ENCODE measurements around the gene NAPA.

The NAPA gene

DNA sequence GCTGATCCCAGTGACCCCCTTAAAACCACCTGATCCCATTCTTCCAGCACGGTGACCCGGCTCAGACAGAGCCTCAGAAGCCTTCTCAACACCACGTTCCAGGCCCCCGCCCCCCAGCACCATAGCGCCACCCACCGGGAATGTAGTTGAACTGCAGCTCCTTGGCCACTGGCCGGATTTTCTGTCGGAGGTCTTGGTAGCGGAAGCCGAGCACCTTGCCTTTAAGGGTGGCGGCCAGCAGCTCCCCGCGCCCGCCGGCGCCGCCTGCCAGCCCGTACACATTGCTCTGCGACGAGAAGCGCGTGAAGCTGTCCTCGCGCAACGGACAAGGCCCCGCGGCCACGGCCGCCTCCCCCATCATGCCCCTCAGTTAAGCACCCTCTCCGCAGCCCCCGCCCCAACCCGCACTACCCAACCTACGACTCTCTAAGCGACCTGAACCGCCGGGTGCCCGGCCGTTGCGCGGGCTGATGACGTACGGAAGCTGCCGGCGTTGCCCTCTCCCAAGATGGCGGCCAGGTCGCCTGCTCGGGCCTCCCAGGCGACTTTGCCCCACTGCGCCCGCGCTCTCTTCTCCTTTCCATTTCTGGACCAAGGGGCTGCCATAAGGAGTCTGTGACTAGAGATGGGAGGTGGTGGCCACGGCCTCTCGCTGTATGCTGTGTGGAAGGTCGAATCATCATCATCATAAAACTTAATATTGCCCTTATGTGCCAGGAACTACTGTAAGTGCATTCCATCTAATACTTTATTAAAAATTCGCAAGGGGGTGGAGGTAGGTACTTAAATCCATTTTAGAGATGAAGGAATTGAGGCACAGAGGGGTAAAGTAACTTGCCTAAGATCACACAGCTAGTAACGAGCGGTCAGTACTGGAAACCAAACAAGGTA lies 30.8 kb downstream of the NAPA start, which contains the start of gene KPTN:
KPTN (minus strand) TSS at position 420 of the 891 bp plus-strand sequence; CDS start at position 361, 59 bp downstream.
- peak; percentile 75 to 91 for DNase-seq

DNA sequence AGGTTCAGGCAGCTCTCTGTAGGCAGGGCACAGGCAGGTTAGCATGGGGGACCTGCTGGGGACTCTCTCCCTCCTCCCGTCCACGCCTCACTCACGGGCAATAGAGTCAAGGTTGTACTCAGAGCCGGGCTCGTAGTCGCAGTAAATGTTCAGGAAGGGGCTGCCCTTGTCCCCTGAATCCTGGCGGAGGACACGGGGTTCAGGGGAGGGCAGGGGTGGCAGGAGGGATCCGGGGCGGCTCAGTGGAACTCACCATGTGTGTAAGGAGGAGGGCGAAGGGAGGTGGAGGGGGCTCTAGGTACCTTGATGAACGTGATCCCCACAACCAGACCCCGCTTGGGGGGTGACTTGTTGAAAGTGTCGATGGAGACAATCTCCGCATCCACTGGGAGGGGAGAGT lies 31.7 kb downstream of the NAPA start:
- DNase-seq, result no peak

DNA sequence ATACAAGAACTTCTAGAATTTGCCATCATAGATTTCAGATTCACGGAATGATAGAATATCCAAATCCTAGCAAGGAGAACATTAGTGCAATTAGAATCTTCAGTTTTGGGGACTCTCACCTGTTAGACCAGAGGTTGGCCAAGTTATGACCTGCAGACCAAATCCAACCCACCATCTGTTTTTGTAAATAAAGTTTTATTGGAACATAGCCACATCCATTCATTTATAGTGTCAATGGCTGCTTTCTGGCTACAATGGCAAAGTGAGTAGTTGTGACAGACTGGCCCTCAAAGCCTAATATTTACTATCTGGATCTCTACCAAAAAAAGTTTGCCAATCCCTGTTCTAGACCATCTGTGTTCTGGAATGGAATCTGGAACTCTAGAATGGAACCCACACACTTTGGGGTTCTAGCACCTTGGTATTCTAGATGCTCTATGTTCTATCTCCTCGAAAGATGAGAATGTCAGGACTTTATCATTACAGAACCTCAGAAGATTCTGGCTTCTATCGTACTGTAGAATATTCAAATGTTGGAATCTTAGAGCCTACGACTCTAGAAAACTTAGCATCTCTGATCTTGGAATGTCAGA lies 33.3 kb downstream of the NAPA start:
- DNase-seq, result no peak

DNA sequence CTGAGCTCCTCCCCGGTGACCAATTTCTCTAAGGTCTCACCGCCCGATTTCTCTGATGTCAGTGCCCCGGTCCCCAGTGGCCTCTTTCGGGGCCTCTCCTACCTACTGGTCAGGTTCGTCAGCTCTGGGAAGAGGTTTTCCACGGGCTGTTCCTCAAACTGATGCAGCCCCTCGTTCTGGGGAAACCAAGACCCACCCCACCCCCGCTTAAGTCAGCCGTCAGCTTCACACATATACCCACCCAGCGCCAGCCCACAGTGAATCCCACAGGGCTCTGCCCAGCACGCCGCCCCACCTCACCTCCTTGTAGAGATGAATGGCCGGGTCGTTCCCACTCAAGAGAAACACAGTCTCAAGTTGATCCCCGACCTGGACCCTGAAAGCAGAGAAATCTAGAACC lies 34.2 kb downstream of the NAPA start:
- DNase-seq, result no peak

DNA sequence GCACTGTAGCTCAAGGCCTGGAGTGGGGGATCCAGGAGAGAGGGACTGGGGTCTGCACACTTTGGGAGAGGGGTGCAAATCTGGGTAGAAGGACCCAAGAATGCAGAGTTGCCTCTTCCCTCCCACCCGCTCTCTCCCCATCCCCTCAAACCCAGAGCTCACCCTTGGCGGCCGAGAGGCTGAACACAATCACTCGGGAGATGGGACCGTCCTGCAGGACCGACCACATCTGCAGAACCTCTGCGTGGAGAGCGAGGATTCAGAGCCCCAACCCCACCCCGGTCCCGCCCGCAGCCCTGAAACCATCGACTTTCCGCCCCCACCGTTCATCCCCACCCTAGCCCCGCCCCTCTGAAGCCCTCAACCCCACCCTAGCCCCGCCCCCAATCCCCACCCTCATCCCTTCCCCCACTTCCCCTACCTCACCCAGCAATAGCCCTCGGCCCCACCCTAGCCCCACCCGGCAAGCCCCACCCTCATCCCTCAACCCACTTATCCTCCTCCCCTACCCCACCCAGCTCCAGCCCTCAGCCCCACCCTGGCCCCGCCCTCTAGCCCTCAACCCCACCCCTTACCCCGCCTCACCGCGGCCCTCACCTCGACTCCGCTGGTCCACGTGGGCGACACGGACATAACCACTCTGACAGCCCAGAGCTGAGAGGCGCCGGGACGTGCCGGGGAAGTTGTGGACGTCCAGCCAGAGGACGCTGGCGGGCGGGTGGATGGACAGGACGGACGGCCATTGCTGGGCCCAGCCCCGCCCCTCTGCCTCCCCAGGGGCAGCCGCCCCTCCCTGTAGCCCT lies 35.0 kb downstream of the NAPA start:
- DNase-seq, result no peak

DNA sequence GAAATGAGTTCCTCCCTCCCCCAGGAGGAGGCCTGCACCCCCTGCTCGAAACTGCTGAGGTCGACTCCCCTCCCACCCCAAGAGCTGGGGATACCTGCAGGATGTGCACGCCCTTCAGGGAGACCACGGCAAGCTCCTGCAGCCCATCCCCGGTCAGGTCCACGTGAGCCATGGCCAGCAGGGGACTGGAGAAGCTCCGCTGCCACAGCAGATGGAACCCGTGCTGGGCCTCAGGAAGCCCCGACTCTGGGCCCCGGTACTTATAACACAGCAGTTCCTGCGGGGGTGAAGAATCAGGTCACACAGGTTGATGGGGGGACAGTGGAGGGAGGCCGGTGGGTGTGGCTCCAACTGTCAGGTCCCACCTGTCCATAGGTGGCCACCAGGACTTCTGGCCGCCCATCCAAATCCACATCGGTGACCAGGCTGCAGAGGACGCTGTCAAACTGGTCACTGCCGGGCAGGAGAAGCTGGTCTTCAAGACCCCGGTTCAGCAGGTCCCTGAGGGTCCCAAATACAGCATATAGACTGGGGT lies 38.4 kb downstream of the NAPA start:
- no peak for DNase-seq

DNA sequence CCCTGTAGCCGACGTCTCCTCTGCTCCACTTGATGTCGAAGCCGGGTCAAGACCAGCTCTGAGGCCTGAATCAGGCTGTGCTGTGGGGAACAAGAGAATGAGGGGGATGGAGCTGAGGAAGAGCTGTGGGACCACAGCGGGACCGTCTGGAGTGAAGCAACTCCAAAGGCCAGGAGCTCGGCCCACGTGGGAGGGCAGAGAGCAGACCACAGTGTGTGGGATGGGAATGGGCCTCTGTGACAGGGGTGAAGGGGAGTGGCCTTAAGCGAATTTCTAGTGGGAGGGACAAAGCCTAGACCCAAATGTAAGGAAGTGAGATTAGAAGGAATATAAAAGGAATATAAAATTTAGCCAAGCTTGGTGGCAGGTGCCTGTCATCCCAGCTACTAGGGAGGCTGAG lies 39.4 kb downstream of the NAPA start:
- no peak for DNase-seq

DNA sequence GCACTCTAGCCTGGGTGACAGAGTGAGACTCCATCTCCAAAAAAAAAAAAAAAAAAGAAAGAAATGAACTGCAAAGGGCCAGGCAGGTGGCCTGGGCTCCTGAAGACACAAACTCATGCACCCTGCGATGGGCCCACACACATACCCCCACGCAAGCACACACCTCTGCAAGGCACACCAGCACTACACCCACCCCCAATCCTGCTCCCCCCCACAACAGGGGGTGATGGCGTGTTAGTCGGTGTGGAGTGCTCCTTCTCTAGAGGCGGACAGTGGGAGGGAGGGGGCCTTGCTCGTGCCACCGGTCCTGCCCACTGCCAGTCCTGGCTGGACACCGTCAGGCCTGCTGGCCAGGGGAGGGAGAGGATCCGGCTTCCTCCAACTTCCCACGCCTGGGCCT lies 41.5 kb downstream of the NAPA start:
- DNase-seq, result no peak

DNA sequence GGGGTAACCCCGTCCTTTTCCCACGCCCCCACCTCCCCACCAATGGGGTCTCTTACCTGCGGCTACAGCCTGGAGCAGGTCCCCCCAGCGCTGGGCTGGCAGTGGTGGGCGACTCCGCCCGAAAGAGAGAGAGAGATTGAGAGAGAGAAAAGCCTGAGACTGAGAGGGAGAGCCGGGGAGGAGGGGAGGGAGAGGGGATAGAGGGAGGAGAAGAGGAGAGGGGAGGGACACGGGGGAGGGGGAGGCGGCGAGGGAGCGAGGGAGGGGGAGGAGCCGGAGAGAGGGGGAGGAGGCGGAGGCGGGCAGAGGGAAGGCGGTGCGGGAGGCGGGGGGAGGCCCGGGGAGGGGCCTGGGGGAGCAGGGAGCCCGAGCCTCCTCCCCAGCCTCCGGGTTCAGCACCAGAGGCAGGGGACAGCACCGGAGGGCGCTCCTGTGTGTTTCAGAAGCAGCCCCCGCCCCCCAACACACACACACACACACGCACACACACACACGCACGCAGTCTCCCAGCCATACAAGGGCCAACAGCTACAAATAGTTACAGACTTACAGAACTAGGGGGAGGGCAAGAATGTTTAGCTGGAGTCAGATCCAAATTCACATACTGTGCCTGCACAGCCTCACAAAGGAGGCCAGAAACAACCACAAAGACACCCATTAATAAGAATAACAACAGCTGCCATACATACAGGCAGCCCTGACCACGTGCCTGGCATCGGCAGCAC lies 43.0 kb downstream of the NAPA start, which contains the start of gene SLC8A2:
SLC8A2 (minus strand) TSS at position 161 of the 725 bp plus-strand sequence. CDS start 5,490 bp downstream, outside the sequence.
- peak in 1 of 2 donors; percentile 54 for DNase-seq

DNA sequence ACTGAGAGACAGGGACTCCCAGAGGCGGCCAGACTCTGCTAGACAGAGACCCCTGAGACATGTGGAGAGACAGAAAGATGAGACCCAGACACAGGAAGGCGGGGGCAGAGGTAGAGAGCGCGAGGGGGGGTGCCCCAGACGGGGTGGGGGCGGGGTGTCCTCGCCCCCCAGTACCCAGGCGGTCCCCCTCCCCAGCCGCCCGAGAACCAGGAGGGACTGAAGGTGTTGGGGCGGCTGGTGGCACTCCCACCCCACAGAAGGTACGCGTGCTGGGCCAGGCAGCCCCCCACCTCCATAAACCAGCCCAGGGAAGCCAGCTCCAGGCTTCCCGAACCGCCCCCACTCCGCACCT lies 43.5 kb downstream of the NAPA start:
- no peak for DNase-seq

DNA sequence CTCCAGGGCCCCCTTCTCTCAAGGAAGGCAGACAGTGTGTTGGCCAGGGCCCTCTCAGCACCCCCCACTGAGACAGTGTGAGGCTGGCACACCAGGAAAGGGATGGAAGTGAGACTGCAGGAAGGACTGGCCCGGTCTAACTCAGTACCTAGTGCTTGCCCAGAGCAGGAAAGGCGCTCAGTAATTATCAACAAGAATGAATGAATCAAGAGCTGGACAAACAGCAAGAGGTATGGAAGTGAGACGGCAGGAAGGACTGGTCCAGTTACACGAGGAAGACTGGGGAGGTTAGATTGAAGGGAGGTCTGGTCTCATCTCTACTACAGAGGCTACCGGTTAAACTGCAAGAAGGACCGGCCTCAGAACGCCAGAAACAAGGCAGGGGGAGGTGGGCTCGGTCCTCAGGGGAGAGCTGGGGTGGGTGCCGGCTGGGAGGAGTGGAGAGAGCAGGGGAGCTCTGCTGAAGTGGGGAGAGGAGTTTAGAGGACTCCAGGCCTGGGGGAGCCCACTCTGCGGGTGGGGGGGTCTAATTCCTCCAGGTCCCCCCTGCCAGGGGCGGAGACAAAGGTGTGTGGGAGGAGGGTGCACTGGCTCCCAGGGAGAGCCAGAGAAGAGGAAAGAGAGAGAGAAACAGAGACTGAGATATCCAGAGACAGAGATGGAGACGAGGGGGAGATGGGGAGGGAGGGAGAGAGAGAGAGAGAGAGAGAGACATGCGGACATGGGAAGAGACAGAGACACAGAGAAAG lies 44.2 kb downstream of the NAPA start:
- no peak for DNase-seq

DNA sequence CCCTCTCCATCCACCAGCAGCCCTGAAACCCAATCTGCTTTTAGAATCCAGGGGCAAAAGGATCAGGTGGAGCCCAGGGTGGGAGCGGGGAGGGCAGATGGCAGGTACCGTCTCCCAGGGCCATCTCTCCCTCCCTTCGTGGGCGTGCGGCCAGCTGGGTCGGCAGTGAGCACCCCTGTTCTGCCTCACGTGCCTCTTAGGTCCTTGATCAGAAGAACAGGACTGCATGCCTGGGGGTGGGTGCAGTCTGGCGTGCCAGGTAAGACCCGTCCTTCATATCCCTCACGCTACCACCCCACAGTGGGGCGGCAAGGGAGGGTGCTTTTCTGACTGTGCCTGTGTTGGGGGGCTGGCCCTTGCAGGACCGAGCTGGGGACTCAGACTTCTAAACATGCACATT lies 45.1 kb downstream of the NAPA start:
- no peak for DNase-seq

DNA sequence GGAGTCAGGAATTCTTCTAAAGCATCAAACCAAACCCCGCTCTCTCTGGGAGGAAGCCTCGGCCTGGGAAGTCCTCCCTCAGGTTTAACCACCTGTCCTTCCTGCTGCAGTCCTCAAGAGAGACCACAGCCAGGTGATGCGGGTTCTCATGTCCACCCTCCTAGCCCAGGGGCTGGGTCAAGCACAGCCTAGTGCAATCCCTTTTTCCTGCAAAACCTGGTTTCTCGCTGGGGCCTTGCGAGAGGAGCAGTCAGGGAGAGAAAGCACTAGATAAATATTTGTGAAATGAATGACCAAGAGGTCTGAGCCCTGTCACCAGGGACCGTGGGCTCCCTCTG lies 45.5 kb downstream of the NAPA start:
- DNase-seq, result no peak

DNA sequence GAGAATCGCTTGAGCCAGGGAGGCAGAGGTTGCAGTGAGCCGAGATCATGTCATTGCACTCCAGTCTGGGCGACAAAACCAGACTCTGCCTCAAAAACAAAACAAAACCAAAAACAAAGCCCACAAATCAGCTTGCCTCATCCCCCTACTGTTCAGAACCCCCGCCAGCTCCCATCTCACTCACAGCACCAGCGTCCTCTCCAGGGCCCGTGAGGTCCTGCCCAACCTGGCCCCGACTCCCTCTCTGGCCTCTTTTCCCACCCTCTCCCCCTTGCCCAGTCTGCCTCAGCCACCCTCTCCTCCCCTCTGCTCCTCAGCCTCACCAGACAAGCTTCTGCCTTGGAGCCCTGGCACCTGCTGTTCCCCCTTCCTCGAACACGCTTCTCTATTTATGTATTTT lies 46.9 kb downstream of the NAPA start:
- no peak for DNase-seq

DNA sequence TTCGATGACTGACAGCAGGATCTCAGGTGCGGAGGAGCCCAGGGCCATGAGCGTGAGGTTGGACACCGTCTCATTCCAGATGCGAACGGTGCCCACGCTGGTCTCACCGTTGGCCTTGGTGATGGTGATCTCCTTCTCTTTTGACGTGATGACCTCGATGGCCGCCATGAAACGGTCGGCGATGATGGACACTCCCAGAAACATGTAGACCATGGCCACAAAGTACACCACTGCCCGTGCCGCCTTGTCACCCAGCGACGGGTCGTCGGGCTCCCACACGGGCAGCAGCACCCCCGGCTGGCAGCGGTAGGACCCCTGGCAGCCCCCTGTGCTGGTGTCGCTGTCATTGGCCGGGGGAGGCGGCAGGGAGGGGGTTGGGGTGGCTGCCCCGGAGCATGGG lies 48.9 kb downstream of the NAPA start:
- no peak for DNase-seq

DNA sequence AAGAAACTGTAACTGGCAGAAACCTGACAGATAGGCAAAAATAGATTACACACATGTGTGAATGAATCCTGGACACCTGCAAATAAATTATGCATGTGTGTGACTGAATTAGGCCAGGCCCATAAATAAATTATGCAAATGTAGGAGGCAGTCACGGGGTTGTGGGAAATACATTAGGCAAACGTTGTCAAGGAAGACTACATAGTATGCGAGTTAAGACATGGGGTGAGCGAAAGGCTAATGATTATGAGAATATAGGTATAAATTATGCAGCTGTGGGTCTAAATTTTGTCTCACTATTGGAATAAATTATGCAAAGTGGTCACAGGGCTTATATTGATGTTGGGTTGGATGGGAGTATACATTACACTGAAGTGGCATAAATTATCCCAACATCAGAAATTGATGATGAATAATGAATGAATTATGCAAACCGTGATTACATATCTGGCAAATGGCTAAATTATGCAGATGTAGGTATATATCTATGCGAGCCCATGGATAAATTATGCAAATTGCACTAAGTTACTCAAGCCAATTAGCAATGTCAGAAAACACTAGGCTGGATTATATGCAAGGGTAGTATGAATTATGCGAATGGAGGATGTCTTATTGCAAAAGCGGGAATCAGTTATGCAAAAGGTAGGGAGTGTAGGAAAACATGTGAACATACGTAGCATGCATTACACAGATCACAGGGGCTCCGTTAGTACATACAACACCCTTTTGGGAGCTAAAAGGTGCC lies 50.0 kb downstream of the NAPA start:
- DNase-seq, result no peak

DNA sequence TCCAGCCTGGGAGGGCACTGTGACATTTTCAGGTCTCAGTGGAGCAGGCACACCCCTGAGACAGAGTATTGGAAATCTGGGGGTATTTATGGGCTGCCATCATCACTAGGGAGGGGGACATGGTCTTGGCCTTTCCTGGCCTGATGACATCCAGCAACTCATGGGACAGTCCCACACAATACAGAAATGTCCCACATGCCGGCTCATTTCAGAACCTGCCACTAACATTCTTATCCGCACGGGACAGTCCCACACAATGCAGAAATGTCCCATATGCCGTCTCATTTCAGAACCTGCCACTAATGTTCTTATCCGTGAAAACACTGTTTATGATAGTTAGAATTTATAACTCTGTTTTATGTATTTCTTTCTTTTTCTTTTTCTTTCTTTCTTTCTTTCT lies 53.0 kb downstream of the NAPA start:
- DNase-seq, result no peak

DNA sequence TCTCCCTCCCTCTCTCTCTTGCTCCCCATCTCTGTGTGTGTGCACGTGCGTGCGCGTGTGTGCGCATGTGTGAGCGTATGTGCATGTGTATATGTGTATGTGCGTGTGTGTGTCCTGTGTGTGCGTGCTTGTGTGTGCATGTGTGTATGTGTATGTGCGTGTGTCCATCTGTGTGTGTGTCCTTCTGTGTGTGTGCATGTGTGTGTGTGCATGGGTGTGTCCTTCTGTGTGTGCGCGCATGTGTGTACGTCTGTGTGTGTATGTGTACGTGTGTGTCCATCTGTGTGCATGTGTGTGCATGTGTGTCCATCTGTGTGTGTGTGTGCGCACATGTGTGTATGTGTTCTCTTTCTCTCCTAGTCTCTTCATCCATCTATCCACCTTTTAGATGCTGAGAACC lies 55.4 kb downstream of the NAPA start:
- DNase-seq, result no peak

DNA sequence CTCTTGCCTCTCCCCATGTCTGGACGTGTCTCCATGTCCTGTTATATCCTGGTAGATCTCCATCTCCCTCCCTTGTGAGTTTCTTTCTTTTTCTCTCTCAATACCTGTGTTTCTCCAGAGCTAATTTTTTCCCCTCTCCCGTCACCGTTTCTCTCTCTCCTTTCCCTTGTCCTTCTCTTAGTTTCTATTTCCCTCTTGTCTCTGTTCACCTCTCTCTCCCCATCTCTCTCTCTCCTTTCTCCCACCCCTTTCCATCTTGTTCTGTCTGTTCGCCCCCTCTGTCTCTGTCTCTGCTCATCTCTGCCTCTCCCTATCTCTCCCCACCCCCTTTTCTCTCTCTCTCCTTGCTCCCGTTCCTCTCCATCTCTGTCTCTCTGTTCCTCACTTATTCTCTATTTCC lies 56.2 kb downstream of the NAPA start:
- no peak for DNase-seq

DNA sequence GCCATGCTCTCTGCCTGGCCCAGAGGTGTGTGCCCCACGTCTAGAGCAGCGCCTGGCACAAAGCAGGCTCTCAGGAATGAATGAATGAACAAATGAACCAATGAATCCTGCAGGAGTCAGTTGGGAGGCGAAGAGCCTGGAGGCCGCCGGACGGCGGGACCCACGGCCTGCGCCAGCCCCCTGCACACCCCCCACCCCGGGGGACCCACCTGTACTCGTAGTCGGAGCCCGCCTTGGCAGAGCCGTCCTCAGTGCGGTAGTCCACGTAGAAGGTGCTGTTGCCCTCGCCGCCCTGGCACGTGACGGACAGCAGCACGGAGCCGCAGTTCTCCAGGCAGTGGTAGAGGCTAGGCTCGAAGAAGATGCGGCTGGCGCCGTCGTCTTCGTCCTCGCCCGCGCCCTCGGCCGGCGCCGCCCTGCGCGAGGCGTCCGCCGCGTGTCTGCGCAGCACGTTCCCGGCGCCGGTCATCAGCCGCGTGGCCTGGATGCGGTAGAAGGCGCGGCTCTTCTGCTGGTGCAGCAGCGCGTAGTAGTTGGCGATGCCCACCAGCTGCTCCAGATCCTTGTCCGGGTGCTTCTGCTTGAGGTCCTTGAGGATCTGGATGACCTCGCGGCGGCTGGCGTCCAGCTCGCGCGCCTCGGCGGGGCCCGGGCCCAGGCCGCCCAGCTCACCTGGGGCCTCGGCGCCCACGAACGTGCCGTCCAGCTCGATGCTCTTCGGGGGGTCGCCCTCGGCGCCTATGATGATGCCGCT lies 58.0 kb downstream of the NAPA start:
- no peak for DNase-seq

DNA sequence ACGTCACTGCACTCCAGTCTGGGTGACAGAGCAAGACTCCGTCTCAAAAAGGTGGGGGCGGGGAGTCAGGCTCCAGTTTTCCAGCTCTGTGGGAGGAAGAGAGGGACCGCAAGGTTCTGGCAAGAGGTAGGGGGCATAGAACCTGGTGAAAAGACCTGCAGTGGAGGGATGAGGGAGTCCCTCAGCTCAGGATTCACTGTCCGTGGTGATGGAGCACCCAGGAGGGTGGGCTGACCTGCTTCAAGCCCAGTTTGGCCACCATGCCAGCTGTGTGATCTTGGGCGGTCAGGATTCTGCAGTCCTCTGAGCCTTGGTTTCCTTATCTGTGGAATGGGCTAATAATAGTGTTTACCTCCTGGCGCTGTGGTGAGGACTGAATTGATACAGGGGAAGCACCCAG lies 64.4 kb downstream of the NAPA start:
- no peak for DNase-seq

All from bone marrow (tissue), 2 donors.